ENCODE results near the gene PIP4K2A.

Gene PIP4K2A

GRCh38 chr10:22711373-22711772, 3.0 kb downstream of the PIP4K2A start:
- Histone ChIP-seq H3K79me2 (ENCODE audit: insufficient read depth, low read length) (peaks cover 76% of the 10 kb centered on the region), H3K4me3 (ENCODE audit: insufficient read depth, low read length, poor library complexity, severe bottlenecking) (no peak overlapping the region), H3K9me3 (ENCODE audit: insufficient read depth, low read length) (no peaks in the 10 kb centered on the region), H4K20me1 (ENCODE audit: low read depth, low read length) (peaks cover 52% of the 10 kb centered on the region), H3K27ac (ENCODE audit: low read depth, low read length) (no peak overlapping the region), H2AFZ (ENCODE audit: low read depth, low read length, severe bottlenecking) (no peak overlapping the region), H3K9ac (ENCODE audit: low read length) (no peak overlapping the region), H3K36me3 (ENCODE audit: low read length) (no peaks in the 10 kb centered on the region), H3F3A (ENCODE audit: insufficient read depth) (peaks cover 10% of the 10 kb centered on the region), H3K4me2 (ENCODE audit: low read depth, low read length, poor library complexity, severe bottlenecking) (peak overlapping the region; percentile 76), H3K27me3 (ENCODE audit: low read length) (no peaks in the 10 kb centered on the region), H3K9me2 (replicated peaks; ENCODE audit: insufficient read depth, low read length) (no peaks in the 10 kb centered on the region)
- TF ChIP-seq CTCF (IDR thresholded peaks at IDR 0.05; ENCODE audit: insufficient read depth, low read length, poor library complexity, severe bottlenecking) = no peak
- TF ChIP-seq EZH2phosphoT487 (conservative IDR thresholded peaks at IDR 0.05; ENCODE audit: low read length) = no peak

GRCh38 chr10:22710139-22710745, 4.1 kb downstream of the PIP4K2A start:
- no peak overlapping the region for H3K4me3 ChIP-seq (ENCODE audit: insufficient read depth, low read length, poor library complexity, severe bottlenecking)
- no peak overlapping the region for H3K4me2 ChIP-seq (ENCODE audit: low read depth, low read length, poor library complexity, severe bottlenecking)
- H2AFZ ChIP-seq (ENCODE audit: low read depth, low read length, severe bottlenecking) = no peak overlapping the region
- H3K27ac ChIP-seq (ENCODE audit: low read depth, low read length) = no peak overlapping the region
- H3K9ac ChIP-seq (ENCODE audit: low read length) = no peak overlapping the region
- no peaks in the 10 kb centered on the region for H3K36me3 ChIP-seq (ENCODE audit: low read length)
- no peaks in the 10 kb centered on the region for H3K9me3 ChIP-seq (ENCODE audit: insufficient read depth, low read length)
- TF ChIP-seq CTCF (IDR thresholded peaks at IDR 0.05; ENCODE audit: insufficient read depth, low read length, poor library complexity, severe bottlenecking) = no peak
- TF ChIP-seq EZH2phosphoT487 (conservative IDR thresholded peaks at IDR 0.05; ENCODE audit: low read length) = no peak
- H4K20me1 ChIP-seq (ENCODE audit: low read depth, low read length) = peaks cover 52% of the 10 kb centered on the region
- peaks cover 86% of the 10 kb centered on the region for H3K79me2 ChIP-seq (ENCODE audit: insufficient read depth, low read length)
- peaks cover 8% of the 10 kb centered on the region for H3F3A ChIP-seq (ENCODE audit: insufficient read depth)
- H3K27me3 ChIP-seq (ENCODE audit: low read length) = no peaks in the 10 kb centered on the region
- H3K9me2 ChIP-seq (replicated peaks; ENCODE audit: insufficient read depth, low read length) = no peaks in the 10 kb centered on the region

GRCh38 chr10:22708772-22709171, 5.6 kb downstream of the PIP4K2A start:
- Histone ChIP-seq H3F3A (ENCODE audit: insufficient read depth) (peaks cover 5% of the 10 kb centered on the region; the same call in 1 of the 2 replicates), H3K79me2 (ENCODE audit: insufficient read depth, low read length) (peaks cover 96% of the 10 kb centered on the region), H2AFZ (ENCODE audit: low read depth, low read length, severe bottlenecking) (no peak overlapping the region), H3K36me3 (ENCODE audit: low read length) (no peaks in the 10 kb centered on the region), H3K27ac (ENCODE audit: low read depth, low read length) (no peak overlapping the region), H3K27me3 (ENCODE audit: low read length) (no peaks in the 10 kb centered on the region), H4K20me1 (ENCODE audit: low read depth, low read length) (peaks cover 57% of the 10 kb centered on the region), H3K9me2 (replicated peaks; ENCODE audit: insufficient read depth, low read length) (no peaks in the 10 kb centered on the region), H3K4me3 (ENCODE audit: insufficient read depth, low read length, poor library complexity, severe bottlenecking) (no peak overlapping the region), H3K4me2 (ENCODE audit: low read depth, low read length, poor library complexity, severe bottlenecking) (no peak overlapping the region), H3K9ac (ENCODE audit: low read length) (no peak overlapping the region), H3K9me3 (ENCODE audit: insufficient read depth, low read length) (no peaks in the 10 kb centered on the region)
- no peak for TF ChIP-seq CTCF (IDR thresholded peaks at IDR 0.05; ENCODE audit: insufficient read depth, low read length, poor library complexity, severe bottlenecking)
- no peak for TF ChIP-seq EZH2phosphoT487 (conservative IDR thresholded peaks at IDR 0.05; ENCODE audit: low read length)
